H9 (cell line): ENCODE data around the gene CDC123. TPM values are rescaled to one million over a fixed set of nuclear protein-coding genes. Genes with fewer than 3 reads are reported as not detected.

Experiments used
- DNase-seq: peaks from one replicate; pipeline ENCODE4 v3.0.0-alpha.2; 2017
- H2AFZ ChIP-seq: one replicate; pipeline ENCODE4 v1.6.1; 2013; ENCODE audit warnings: mild to moderate bottlenecking, low read length, control low read depth, moderate library complexity
- H2AK5ac ChIP-seq: 2 replicates; pipeline ENCODE4 v1.6.1; 2013; ENCODE audit warnings: low read length, control low read depth, mixed read lengths; ENCODE audit not compliant: insufficient read length
- H2BK120ac ChIP-seq: one replicate; pipeline ENCODE4 v1.6.1; 2013; ENCODE audit warnings: low read depth, mild to moderate bottlenecking, low read length, control low read depth, inconsistent platforms; ENCODE audit not compliant: poor library complexity, severe bottlenecking
- H2BK12ac ChIP-seq: 2 replicates; pipeline ENCODE4 v1.6.1; 2013; ENCODE audit warnings: low read length, control low read depth, mixed read lengths, low read depth; ENCODE audit not compliant: insufficient read length
- H2BK15ac ChIP-seq: 2 replicates; pipeline ENCODE4 v1.6.1; 2013; ENCODE audit warnings: low read depth, low read length, control low read depth
- H2BK20ac ChIP-seq: one replicate; pipeline ENCODE4 v1.6.1; 2013; ENCODE audit warnings: low read depth, mild to moderate bottlenecking, low read length, control low read depth, inconsistent platforms; ENCODE audit not compliant: poor library complexity, severe bottlenecking
- H2BK5ac ChIP-seq: 2 replicates; pipeline ENCODE4 v1.6.1; 2013; ENCODE audit warnings: low read length, control low read depth, mixed read lengths; ENCODE audit not compliant: insufficient read length
- H3K14ac ChIP-seq: 2 replicates; pipeline ENCODE4 v1.6.1; 2013; ENCODE audit warnings: low read length, control low read depth; ENCODE audit not compliant: insufficient read depth
- H3K18ac ChIP-seq: 2 replicates; pipeline ENCODE4 v1.6.1; 2013; ENCODE audit warnings: low read depth, mild to moderate bottlenecking, mixed read lengths, low read length, control low read depth; ENCODE audit not compliant: insufficient read length
- H3K23ac ChIP-seq: 2 replicates; pipeline ENCODE4 v1.6.1; 2013; ENCODE audit warnings: low read length, control low read depth, mixed read lengths, low read depth; ENCODE audit not compliant: insufficient read length
- H3K23me2 ChIP-seq: 2 replicates; pipeline ENCODE4 v1.6.1; 2013; ENCODE audit warnings: low read depth, mild to moderate bottlenecking, mixed read lengths, low read length, control low read depth; ENCODE audit not compliant: insufficient read length, poor library complexity, severe bottlenecking
- H3K27ac ChIP-seq: 2 replicates; pipeline ENCODE4 v1.5.1; 2013; ENCODE audit warnings: low read length, control low read depth, mixed read lengths, low read depth; ENCODE audit not compliant: insufficient read length
- H3K27me3 ChIP-seq: 2 replicates; pipeline ENCODE4 v1.6.1; 2013; ENCODE audit warnings: low read length, control low read depth, inconsistent platforms; ENCODE audit not compliant: insufficient read depth
- H3K4ac ChIP-seq: 2 replicates; pipeline ENCODE4 v1.6.1; 2013; ENCODE audit warnings: low read depth, mild to moderate bottlenecking, control low read depth, inconsistent platforms, low read length, moderate library complexity
- H3K4me1 ChIP-seq: 2 replicates; pipeline ENCODE4 v1.6.1; 2013; ENCODE audit warnings: low read length, control low read depth, inconsistent platforms; ENCODE audit not compliant: insufficient read depth
- H3K4me2 ChIP-seq: 2 replicates; pipeline ENCODE4 v1.6.1; 2013; ENCODE audit warnings: low read length, control low read depth, mixed read lengths; ENCODE audit not compliant: insufficient read length, insufficient read depth
- H3K56ac ChIP-seq: 2 replicates; pipeline ENCODE4 v1.6.1; 2013; ENCODE audit warnings: low read depth, mild to moderate bottlenecking, mixed read lengths, low read length, control low read depth; ENCODE audit not compliant: insufficient read length
- H3K79me1 ChIP-seq: 2 replicates; pipeline ENCODE4 v1.6.1; 2013; ENCODE audit warnings: low read depth, mild to moderate bottlenecking, moderate library complexity, low read length, control low read depth, inconsistent platforms; ENCODE audit not compliant: insufficient read depth, poor library complexity, severe bottlenecking
- H3K79me2 ChIP-seq: 2 replicates; pipeline ENCODE4 v1.6.1; 2013; ENCODE audit warnings: low read length, control low read depth, inconsistent platforms; ENCODE audit not compliant: insufficient read depth
- H3K9ac ChIP-seq: 2 replicates; pipeline ENCODE4 v1.6.1; 2013; ENCODE audit warnings: low read length, control low read depth, mixed read lengths; ENCODE audit not compliant: insufficient read length; ENCODE audit errors: extremely low read depth
- H3K9me3 ChIP-seq: one replicate; pipeline ENCODE4 v1.6.1; 2013; ENCODE audit warnings: low read depth, low read length, inconsistent platforms; ENCODE audit not compliant: control insufficient read depth
- H3T11ph ChIP-seq: one replicate; pipeline ENCODE4 v1.6.1; 2013; ENCODE audit warnings: mild to moderate bottlenecking, low read length, control low read depth, inconsistent platforms
- H4K20me1 ChIP-seq: one replicate; pipeline ENCODE4 v1.6.1; 2013; ENCODE audit not compliant: control insufficient read depth, insufficient read length, insufficient read depth
- H4K5ac ChIP-seq: 2 replicates; pipeline ENCODE4 v1.6.1; 2013; ENCODE audit warnings: low read depth, mild to moderate bottlenecking, mixed read lengths, low read length, control low read depth; ENCODE audit not compliant: insufficient read length
- H4K8ac ChIP-seq: replicated peaks from 2 replicates; pipeline ENCODE4 v1.6.1; 2013; ENCODE audit warnings: low read length, control low read depth, mixed read lengths, low read depth; ENCODE audit not compliant: insufficient read length
- H4K91ac ChIP-seq: 2 replicates; pipeline ENCODE4 v1.6.1; 2013; ENCODE audit warnings: low read depth, mild to moderate bottlenecking, moderate library complexity, mixed read lengths, low read length, control low read depth; ENCODE audit not compliant: insufficient read length
- H3K27ac Mint-ChIP-seq, 3 experiments: 2 replicates in 2 of 3; 3 replicates in 1 of 3; pipeline ENCODE4 v1.8.0; 2020 to 2021; ENCODE audit warnings: mixed read lengths in 3 of 3, mild to moderate bottlenecking in 1 of 3, moderate library complexity in 1 of 3
- H3K27me3 Mint-ChIP-seq: 2 replicates; pipeline ENCODE4 v1.8.0; 2021; ENCODE audit warnings: low read depth, mild to moderate bottlenecking, moderate library complexity, mixed read lengths
- H3K36me3 Mint-ChIP-seq, 3 experiments: 2 replicates in 2 of 3; 3 replicates in 1 of 3; pipeline ENCODE4 v1.8.0; 2020 to 2021; ENCODE audit warnings: low read depth in 3 of 3, mixed read lengths in 3 of 3; ENCODE audit not compliant: insufficient read depth in 1 of 3
- H3K4me1 Mint-ChIP-seq, 2 experiments: 2 replicates each; pipeline ENCODE4 v1.8.0; 2020; ENCODE audit warnings: mixed read lengths in 2 of 2
- H3K4me3 Mint-ChIP-seq, 2 experiments: 2 replicates in 1 of 2; 3 replicates in 1 of 2; pipeline ENCODE4 v1.8.0; 2020 to 2021; ENCODE audit warnings: mild to moderate bottlenecking in 2 of 2, mixed read lengths in 2 of 2, moderate library complexity in 1 of 2
- H3K9me3 Mint-ChIP-seq, 2 experiments: 2 replicates in 1 of 2; 3 replicates in 1 of 2; pipeline ENCODE4 v1.8.0; 2020; ENCODE audit warnings: mild to moderate bottlenecking in 2 of 2, mixed read lengths in 2 of 2, moderate library complexity in 1 of 2
- WGBS: extraction: QIAGEN DNeasy Blood & Tissue Kit; methylation state at CpG from one replicate; pipeline ENCODE4 v1.1.7; 2013; ENCODE audit warnings: missing lambda C conversion rate, low lambda C conversion rate, mixed read lengths; ENCODE audit not compliant: insufficient read length; ENCODE audit errors: extremely low coverage; 5-methylcytosine and 5-hydroxymethylcytosine counted together
- total RNA-seq: library from RNA; stranded (reverse); gene quantifications from 2 replicates; pipeline ENCODE4 v1.2.1, GENCODE V29; 2021
- TF ChIP-seq, protein P1 (sequence below): fragments of 200-600 bp; sonication (generic); conservative IDR thresholded peaks from 3 replicates; pipeline ENCODE4 v1.8.0; 2021; ENCODE audit warnings: antibody characterized with exemption, mild to moderate bottlenecking

Gene CDC123
- total RNA-seq, 1 experiment from 2014 or later = 159 TPM

DNA sequence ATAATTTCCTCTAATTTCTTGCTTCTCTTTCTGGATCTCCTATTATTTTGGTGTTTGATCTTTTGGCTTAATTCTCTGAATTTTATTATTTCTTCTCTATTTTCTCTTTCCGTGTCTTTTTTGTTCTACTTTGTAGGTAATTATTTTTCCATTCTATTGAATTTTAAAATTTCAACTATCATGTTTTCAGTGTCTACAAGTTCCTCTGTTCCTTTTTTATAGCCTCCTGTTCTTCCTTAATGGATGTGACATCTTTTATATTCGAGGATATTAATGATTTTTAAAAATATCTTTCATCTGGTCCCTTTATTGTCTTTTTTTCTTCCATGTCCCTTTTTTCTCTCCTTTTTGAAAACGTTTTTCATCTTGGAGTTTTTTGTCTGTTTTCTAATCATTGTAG lies 11.1 kb downstream of the CDC123 start:
- Histone ChIP-seq H4K8ac (no peak overlapping the region), H2BK5ac (no peak overlapping the region), H3K14ac (no peak overlapping the region), H3T11ph (no peak overlapping the region), H2AFZ (no peak overlapping the region), H3K79me2 (peaks cover 10% of the 10 kb centered on the region; the same call in 1 of the 2 replicates), H4K91ac (no peak overlapping the region), H3K56ac (no peak overlapping the region), H3K79me1 (peaks cover 7% of the 10 kb centered on the region), H3K23me2 (no peaks in the 10 kb centered on the region), H3K27ac (no peak overlapping the region), H3K4me2 (no peak overlapping the region), H3K9me3 (no peaks in the 10 kb centered on the region), H2BK15ac (no peak overlapping the region), H3K27me3 (no peaks in the 10 kb centered on the region), H2BK120ac (no peak overlapping the region), H2AK5ac (no peak overlapping the region), H4K5ac (no peak overlapping the region), H2BK20ac (no peak overlapping the region), H3K4me1 (no peaks in the 10 kb centered on the region), H4K20me1 (no peaks in the 10 kb centered on the region), H2BK12ac (no peak overlapping the region), H3K23ac (no peak overlapping the region), H3K18ac (no peak overlapping the region), H3K9ac (no peak overlapping the region), H3K4ac (no peak overlapping the region)
- TF ChIP-seq, protein P1, sequence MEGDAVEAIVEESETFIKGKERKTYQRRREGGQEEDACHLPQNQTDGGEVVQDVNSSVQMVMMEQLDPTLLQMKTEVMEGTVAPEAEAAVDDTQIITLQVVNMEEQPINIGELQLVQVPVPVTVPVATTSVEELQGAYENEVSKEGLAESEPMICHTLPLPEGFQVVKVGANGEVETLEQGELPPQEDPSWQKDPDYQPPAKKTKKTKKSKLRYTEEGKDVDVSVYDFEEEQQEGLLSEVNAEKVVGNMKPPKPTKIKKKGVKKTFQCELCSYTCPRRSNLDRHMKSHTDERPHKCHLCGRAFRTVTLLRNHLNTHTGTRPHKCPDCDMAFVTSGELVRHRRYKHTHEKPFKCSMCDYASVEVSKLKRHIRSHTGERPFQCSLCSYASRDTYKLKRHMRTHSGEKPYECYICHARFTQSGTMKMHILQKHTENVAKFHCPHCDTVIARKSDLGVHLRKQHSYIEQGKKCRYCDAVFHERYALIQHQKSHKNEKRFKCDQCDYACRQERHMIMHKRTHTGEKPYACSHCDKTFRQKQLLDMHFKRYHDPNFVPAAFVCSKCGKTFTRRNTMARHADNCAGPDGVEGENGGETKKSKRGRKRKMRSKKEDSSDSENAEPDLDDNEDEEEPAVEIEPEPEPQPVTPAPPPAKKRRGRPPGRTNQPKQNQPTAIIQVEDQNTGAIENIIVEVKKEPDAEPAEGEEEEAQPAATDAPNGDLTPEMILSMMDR = no peak
- no peak for DNase-seq
- no CpG with 5 or more reads among the region's 3 CpGs for WGBS
- Mint-ChIP-seq H3K4me3 (no peak overlapping the region), H3K4me1 (no peaks in the 10 kb centered on the region), H3K9me3 (no peaks in the 10 kb centered on the region), H3K27me3 (no peaks in the 10 kb centered on the region), H3K36me3 (peaks cover 47 to 79% (median 76%) of the 10 kb centered on the region in 3 experiments), H3K27ac (no peak overlapping the region)
